GM19193 (cell line): ENCODE results near the gene ZER1.

Source experiments
- POLR2A ChIP-seq: IDR thresholded peaks from 4 replicates; pipeline ENCODE4 v1.6.1; 2011; ENCODE audit not compliant: insufficient read depth, insufficient read length; ENCODE audit errors: extremely low read depth

Gene ZER1

DNA sequence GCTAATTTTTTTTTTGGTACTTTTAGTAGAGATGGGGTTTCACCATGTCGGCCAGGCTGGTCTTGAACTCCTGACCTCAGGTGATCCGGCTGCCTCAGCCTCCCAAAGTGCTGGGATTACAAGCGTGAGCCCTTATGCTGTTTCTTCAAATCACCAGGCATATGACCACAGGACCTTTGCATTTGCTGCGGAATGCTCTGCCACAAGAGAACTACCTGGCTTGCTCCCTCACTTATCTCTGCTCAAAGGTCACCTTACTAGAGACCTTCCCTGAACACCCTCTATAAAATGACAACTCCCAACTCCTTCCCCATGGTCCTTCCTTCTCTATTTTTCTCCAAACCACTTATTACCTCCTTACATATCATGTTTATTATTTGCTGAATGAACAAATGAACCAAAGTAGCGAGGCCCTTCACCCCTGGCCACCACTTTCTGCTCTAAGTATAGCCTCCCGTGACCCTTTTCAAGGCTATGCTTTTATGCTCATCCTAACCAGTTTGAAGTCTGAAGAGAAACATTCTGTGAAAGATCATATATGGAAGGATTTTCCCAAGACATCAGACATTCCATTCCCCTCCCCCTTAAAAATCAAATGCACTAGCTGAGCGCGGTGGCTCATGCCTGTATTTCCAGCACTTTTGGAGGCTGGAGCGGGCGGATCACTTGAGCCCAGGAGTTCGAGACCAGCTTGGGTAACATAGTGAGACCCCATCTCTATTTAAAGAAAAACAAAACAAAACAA lies 1.3 kb downstream of the ZER1 start:
- no peak for TF ChIP-seq POLR2A

DNA sequence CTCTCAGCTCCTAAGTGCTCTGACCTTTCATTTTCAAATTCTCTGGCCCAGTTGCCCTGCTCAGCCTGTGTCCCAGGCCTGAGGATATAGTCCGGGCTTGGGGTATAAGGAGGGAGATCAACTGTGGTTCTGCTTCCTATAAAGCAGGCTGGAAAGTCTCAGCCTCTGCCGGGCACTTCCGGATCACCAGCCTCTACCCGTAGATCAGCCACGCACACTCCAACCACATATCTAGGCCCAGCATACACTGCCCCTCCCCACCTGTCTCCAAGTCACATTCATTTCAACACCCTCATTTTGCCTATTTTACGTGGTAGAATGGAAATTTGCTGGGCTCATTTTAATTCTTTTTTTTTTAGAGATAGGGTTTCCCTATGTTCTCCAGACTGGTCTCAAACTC lies 3.1 kb downstream of the ZER1 start:
- no peak for TF ChIP-seq POLR2A

DNA sequence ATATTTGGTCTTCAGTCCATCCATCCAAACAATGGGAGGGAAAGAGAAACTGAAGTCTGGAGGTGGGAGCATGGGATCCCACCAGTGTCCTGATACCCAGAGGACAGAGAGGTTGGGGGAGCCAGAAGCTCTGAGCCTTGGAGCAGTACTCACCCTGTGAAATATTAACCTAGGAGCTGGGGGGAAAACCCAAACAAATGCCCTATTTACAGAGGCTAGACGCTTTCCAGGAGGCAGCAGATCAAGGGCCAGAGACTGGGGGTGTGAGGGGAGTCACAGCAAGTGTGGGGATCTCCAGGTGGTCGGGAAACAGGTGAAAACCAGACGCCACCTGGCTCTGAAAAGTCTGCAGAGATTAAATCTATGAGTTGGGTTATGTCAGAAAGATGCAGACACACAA lies 6.2 kb downstream of the ZER1 start:
- TF ChIP-seq POLR2A = no peak

DNA sequence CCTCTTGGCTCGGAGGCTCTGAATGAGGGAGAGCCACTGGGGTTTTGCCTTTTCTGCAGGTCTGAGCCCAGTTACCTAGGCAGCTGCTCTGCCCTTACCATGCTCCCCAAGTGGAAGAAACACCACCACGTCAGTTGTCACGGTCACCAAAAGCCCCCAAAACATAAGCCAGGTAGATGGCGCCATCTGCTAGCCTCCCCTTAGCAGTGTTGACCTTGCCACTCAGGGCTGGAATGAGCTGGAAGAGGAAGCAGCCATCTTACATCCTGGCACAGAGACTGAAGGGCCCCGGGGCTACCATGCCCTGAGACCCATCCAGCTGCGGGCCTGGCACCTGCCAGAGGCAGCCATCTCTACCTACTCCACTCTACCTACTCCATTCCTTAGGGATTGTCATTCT lies 7.4 kb downstream of the ZER1 start:
- no peak for TF ChIP-seq POLR2A

DNA sequence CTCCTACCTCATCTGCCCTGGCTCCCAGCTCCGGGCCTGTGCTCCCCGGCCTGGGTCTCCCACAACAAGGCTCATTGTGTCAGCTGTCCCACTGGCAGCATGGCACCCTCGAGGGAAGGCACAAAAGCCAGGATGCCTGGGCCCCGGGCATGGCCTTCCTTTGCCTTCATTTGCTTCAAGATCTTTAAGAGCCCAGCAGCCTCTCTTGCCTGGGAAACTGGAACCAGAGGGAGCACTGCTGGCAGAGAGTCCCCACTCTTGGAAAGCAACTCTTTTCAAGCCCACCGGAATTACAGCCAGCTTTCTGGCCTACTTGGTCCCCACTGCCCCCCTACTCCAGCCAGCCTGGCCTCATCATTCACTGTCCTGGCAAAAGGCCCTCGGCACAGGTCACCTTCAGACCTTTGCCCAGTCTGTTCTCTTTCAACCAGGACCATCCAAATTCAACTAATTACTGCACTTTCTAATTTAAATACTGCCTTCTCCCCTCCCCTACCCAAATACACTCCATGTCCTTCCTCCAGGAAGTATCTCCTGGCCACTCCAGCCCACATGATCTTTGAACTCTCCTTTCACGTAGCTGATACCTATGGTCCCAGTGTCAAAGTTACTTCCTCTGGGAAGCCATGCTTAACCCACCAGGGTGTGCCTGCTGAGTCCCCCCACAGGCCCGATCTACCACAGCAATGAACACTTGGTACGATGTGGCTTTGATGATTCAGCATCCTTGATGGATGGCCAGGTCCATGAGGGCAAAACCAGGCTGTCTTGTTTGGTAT lies 8.9 kb downstream of the ZER1 start:
- no peak for TF ChIP-seq POLR2A

DNA sequence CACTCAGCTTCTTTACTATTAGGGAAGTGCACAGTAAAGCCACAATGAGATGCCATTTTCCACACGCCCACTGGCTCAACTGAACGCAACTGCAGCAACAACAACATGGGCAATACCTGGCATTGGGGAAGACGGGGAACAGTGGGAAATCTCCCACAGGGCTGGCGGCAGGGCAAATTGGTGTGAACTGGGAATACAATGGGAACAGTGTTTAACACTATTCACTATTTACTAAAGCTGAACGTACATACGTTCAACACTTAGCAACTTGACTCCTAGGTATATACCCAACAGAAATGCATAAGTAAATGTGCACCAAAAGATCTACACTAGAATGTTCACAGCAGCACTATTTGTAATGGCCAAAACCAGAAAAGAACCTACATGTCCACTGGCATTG lies 14.1 kb downstream of the ZER1 start:
- no peak for TF ChIP-seq POLR2A

DNA sequence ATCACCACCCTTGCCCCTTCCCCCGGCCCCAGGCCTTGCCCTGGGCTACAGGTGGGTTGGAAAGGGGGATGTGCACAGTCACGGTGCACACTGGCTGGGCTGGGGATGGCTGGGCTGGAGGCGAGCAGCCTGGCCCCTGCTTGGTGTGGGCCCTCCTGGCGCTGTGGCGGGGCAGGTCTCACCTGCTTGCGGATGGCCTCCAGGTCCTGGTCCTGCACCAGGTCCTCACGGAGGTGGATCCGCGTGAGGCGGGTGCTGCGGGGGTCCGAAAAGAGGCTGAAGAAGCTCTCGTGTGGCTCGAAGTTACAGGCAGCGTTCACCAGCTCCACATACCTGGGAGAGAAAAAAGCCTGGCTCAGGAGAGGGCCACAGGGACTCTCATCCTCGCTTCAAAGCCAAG lies 18.1 kb downstream of the ZER1 start:
- no peak for TF ChIP-seq POLR2A

DNA sequence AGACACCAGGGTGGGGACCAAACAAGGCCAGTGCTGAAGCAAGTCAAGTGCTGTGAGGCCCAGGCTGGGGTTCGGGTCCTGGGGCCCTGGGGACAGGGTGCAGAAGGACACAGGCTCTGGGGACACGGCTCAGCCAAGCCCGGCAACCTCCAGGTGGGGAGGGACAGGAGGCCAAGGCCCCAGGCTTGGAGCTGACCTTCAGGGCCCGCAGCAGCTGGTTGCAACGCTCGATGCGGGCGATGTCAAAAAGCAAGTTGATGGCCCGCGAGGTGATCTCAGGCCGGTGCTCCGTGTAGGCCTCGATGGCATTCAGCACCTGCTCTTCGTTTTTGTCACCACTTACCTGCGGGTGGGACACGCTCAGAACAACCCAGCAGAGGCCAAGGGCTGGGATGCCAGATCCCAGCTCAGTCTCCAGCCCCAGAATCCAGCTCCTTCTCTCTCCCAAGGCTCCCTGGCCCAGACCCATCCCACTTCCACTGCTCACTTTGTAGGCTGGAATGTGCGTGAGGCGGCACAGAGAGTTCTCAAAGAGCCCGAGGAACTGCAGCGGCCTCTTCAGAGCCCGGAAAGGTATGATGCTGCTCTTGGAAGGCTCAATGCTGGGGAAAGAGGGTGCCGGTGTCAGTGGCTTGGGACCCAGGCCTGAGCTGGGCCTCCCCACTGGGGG lies 20.7 kb downstream of the ZER1 start:
- TF ChIP-seq POLR2A = no peak

DNA sequence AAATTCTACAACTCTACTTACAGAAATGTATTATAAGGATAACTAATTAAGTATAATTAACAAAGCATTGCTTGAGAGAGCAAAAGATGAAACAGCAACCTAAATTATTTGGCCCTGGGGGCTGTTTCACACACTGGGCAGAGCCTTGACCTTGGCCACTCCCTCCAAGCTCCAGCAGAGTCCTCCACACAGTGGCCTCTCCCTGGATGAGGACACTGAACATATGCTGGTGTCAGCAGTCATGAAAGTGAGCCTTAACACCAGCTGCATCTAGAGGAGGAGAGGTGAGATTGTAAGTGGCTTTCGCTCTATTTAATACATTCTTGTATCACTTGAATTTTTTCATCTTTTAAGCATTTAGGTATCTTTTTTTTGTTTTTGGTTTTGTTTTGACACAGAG lies 24.5 kb downstream of the ZER1 start:
- TF ChIP-seq POLR2A = no peak

DNA sequence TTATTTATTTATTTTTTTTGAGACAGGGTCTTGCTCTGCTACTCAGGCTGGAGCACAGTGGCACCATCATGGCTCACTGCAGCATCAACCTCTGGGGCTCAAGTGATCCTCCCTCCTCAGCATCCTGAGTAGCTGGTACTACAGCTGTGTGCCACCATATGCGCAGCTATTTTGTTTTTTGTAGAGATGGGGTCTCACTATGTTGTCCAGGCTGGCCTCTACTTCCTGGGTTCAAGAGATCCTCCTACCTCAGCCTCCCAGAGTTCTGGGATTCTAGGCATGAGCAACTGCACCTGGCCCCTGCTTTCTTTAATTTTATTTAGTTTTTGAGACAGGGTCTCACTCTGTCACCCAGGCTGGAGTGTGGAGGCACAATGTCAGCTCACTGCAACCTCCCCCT lies 28.3 kb downstream of the ZER1 start:
- TF ChIP-seq POLR2A = no peak

DNA sequence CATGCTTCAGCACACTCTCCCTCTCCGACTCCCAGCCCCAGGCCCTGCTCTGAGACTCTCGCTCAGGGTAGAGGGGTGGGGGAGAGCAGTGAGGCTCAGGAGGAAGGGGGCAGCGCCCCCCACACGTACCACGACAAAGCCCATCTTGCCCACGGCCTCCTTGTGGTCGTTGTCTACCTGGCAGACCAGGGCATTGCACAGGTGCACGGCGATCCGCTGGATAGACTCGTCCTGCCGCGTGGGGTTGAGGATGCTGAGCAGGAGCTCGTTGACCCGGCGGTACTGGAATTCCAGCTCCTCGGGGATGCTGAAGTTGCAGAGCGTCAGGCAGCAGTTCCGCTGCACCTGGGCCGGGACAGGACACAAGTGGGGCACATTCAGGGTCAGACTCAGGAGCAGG lies 29.3 kb downstream of the ZER1 start:
- TF ChIP-seq POLR2A = no peak

DNA sequence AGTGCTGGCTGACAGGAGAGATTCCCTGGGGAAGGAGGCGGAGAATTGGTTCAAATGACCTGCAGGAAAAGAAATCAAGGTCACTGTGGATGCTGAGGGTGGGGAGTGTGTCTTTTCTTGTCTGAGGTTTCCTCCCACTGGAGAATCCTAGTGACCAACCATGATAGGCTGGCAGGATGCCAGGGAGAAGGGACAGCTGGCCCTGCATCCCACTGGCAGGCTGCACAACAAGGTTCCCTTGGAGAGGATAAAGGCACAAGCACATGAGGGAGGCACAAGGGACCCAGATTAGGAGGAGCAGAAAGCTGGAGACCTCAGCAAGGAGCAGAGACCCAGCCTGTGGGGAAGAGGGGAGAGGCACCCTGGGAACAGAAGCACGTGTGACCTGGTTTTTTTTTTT lies 36.4 kb downstream of the ZER1 start:
- TF ChIP-seq POLR2A = no peak

DNA sequence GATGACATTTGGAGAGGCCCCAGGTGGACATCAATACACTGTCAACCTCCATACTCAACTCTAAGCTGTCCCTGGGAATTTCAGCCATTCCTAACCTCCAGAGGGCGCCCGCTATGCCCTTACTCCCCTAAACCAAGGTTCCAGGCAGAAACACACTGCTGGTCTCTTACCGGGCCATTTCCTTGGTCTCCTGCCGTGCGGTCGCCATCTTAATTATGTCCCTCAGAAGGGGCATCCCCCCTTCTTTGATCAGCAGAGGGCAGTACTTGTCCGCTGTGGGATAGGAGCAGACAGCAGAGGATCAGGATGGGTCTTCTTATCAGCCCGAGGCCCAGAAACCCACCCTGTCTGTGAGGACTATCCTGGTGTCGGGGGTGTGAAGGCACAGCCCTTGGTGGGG lies 38.5 kb downstream of the ZER1 start:
- no peak for TF ChIP-seq POLR2A

DNA sequence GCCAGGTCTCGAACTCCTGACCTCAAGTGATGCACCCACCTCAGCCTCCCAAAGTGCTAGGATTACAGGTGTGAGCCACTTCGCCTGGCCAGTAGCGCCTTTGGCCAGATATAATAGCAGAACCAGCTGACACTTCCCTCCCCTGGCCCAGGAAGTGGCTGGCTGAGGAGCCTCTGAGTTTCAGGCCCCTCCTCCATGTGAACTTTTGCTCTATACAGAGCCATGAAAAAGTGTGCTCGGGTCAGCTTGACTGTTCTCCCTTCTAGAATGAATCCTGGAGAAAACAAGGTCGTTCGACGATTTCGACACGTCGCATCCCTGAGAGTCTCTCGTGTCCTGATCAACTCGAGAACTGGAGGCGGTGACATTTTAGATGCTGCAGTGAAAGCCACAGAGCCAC lies 39.2 kb downstream of the ZER1 start:
- no peak for TF ChIP-seq POLR2A

DNA sequence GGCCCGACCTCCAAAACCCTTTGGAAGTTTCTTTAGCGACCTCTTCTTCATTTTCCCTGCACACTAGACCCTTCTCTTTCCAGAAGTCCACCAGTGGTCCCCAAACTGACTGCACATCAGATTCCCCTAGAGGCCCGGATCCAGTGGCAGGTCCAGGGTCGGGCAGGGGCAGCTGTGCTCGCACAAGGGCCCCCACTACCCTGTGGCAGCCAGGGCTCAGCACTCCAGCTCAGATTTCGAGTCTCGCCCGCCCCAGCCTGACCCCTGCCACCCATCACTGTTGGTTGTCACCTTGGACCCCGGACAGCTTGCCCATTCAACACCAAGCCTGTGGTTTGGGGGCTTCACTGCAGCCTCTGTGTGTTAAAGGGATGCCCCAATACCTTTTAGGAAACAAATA lies 40.0 kb downstream of the ZER1 start:
- no peak for TF ChIP-seq POLR2A

DNA sequence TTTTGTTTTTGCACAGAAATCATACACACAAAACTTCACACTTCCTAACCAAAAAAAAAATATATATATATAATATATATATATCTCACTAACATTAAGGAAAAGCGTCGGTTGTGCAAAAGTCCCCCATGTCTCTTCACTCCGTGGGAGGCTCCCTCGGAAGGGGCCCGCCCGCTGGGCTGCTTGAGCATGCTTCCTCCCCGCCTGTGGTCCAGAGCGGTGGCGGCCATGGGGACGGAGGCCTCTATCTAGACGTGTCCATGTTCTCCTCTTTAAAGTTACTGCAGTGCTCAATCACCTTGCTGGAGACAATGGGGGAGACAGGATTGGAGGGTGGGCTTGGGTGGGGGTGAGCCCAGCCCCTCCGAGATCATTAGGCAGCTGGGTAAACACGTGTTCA lies 40.6 kb downstream of the ZER1 start:
- no peak for TF ChIP-seq POLR2A
